H1 (cell line): ENCODE data around the gene SESN1. TPM values are rescaled to one million over a fixed set of nuclear protein-coding genes. Genes with fewer than 3 reads are reported as not detected.

Source experiments
- CTCF ChIA-PET: fragments of 300-600 bp; sonication (Branson Sonifier 250); formaldehyde crosslinking; loops from one replicate; lab custom pipeline; 2021; ENCODE audit not compliant: partially characterized antibody; lab: Charles Lee
- POLR2A ChIA-PET: fragments of 300-600 bp; sonication (Branson Sonifier 250); formaldehyde crosslinking; loops from one replicate; lab custom pipeline; 2021; ENCODE audit warnings: inconsistent platforms; ENCODE audit not compliant: partially characterized antibody; lab: Charles Lee
- DNase-seq, 2 experiments: peaks; one replicate each; pipeline versions ENCODE4 v3.0.0 to v3.0.0-alpha.2; 2010 to 2022; ENCODE audit warnings: low spot score in 2 of 2, low read depth in 1 of 2, mixed read lengths in 1 of 2
- FAIRE-seq: peaks from 2 replicates; lab custom pipeline; 2011; peaks lifted over from hg19 to GRCh38; lab: Jason Lieb, UNC
- H2AFZ ChIP-seq: 2 replicates; pipeline ENCODE4 v1.8.1; 2012; ENCODE audit warnings: low read length, inconsistent platforms
- H2AK5ac ChIP-seq: 2 replicates; pipeline ENCODE4 v1.6.1; 2013; ENCODE audit warnings: low read depth, low read length
- H2BK120ac ChIP-seq: replicated peaks from 2 replicates; pipeline ENCODE3; 2013; ENCODE audit warnings: low read depth, low read length, inconsistent platforms
- H2BK12ac ChIP-seq: 2 replicates; pipeline ENCODE4 v1.6.1; 2013; ENCODE audit warnings: low read depth, low read length
- H2BK15ac ChIP-seq: 2 replicates; pipeline ENCODE4 v1.6.1; 2013; ENCODE audit warnings: low read length
- H2BK20ac ChIP-seq: 2 replicates; pipeline ENCODE4 v1.6.1; 2013; ENCODE audit warnings: low read length
- H2BK5ac ChIP-seq: 2 replicates; pipeline ENCODE4 v1.6.1; 2013; ENCODE audit warnings: low read depth, low read length
- H3K14ac ChIP-seq: 2 replicates; pipeline ENCODE4 v1.6.1; 2013; ENCODE audit warnings: inconsistent platforms; ENCODE audit not compliant: insufficient read length
- H3K18ac ChIP-seq: 2 replicates; pipeline ENCODE4 v1.6.1; 2013; ENCODE audit warnings: low read length; ENCODE audit errors: extremely low read depth
- H3K23ac ChIP-seq: 2 replicates; pipeline ENCODE4 v1.6.1; 2013; ENCODE audit warnings: inconsistent platforms; ENCODE audit not compliant: insufficient read length
- H3K23me2 ChIP-seq: 2 replicates; pipeline ENCODE4 v1.6.1; 2013; ENCODE audit warnings: low read depth, low read length
- H3K27ac ChIP-seq: 2 replicates; pipeline ENCODE4 v1.6.1; 2011; ENCODE audit warnings: low read depth, low read length, inconsistent platforms
- H3K27me3 ChIP-seq, 4 experiments: replicated peaks in 1 of 4; 1 replicate in 1 of 4; 2 replicates in 3 of 4; pipeline versions ENCODE4 v1.6.1 to v1.8.1; 2011 to 2013; ENCODE audit warnings: low read length in 3 of 4, mild to moderate bottlenecking in 3 of 4, inconsistent platforms in 2 of 4, mixed read lengths in 2 of 4, moderate library complexity in 1 of 4; ENCODE audit not compliant: control insufficient read depth in 3 of 4, insufficient read depth in 3 of 4; ENCODE audit errors: extremely low read depth in 1 of 4
- H3K36me3 ChIP-seq, 4 experiments: 2 replicates each; pipeline versions ENCODE4 v1.6.1 to v1.8.1; 2011 to 2013; ENCODE audit warnings: mild to moderate bottlenecking in 4 of 4, low read length in 3 of 4, moderate library complexity in 2 of 4, control low read depth in 1 of 4, inconsistent platforms in 1 of 4; ENCODE audit not compliant: insufficient read depth in 4 of 4, control insufficient read depth in 2 of 4
- H3K4ac ChIP-seq: replicated peaks from 2 replicates; pipeline ENCODE3; 2013; ENCODE audit warnings: low read length, low read depth, mixed read lengths, inconsistent platforms; ENCODE audit not compliant: insufficient read length
- H3K4me1 ChIP-seq, 4 experiments: replicated peaks in 1 of 4; 1 replicate in 1 of 4; 2 replicates in 3 of 4; pipeline versions ENCODE4 v1.6.1 to v1.8.1; 2011 to 2013; ENCODE audit warnings: low read length in 3 of 4, inconsistent platforms in 2 of 4, mixed read lengths in 1 of 4; ENCODE audit not compliant: insufficient read depth in 4 of 4, control insufficient read depth in 3 of 4
- H3K4me2 ChIP-seq, 2 experiments: 2 replicates each; pipeline versions ENCODE4 v1.6.1 to v1.8.1; 2011 to 2013; ENCODE audit warnings: low read depth in 2 of 2, low read length in 2 of 2, control low read depth in 1 of 2, inconsistent platforms in 1 of 2, mild to moderate bottlenecking in 1 of 2; ENCODE audit not compliant: insufficient read depth in 1 of 2
- H3K4me3 ChIP-seq, 4 experiments: fragments of 200-600, 300-600 bp in 1 of 4; sonication (generic), shearing (Covaris generic), sonication (Bioruptor Twin) in 1 of 4; 2 replicates each; pipeline versions ENCODE4 v1.5.1 to v1.8.1; 2011 to 2016; ENCODE audit warnings: low read length in 4 of 4, low read depth in 3 of 4, control low read depth in 2 of 4, inconsistent platforms in 2 of 4, mild to moderate bottlenecking in 2 of 4, mixed read lengths in 1 of 4, moderate library complexity in 1 of 4; ENCODE audit not compliant: insufficient read depth in 2 of 4; ENCODE audit errors: extremely low read depth in 1 of 4
- H3K56ac ChIP-seq: replicated peaks from 2 replicates; pipeline ENCODE3; 2013; ENCODE audit warnings: low read depth, mild to moderate bottlenecking, mixed read lengths, low read length, inconsistent platforms; ENCODE audit not compliant: insufficient read length
- H3K79me1 ChIP-seq: 2 replicates; pipeline ENCODE4 v1.6.1; 2013; ENCODE audit warnings: low read depth, low read length, control low read depth
- H3K79me2 ChIP-seq, 2 experiments: 2 replicates each; pipeline versions ENCODE4 v1.6.1 to v1.8.1; 2012 to 2013; ENCODE audit warnings: low read length in 2 of 2, mild to moderate bottlenecking in 2 of 2, inconsistent platforms in 1 of 2; ENCODE audit not compliant: insufficient read depth in 2 of 2, control insufficient read depth in 1 of 2
- H3K9ac ChIP-seq, 4 experiments: replicated peaks in 1 of 4; 1 replicate in 1 of 4; 2 replicates in 3 of 4; pipeline versions ENCODE4 v1.6.1 to v1.8.1; 2011 to 2013; ENCODE audit warnings: low read depth in 3 of 4, low read length in 3 of 4, control low read depth in 2 of 4, mild to moderate bottlenecking in 2 of 4, moderate library complexity in 2 of 4, inconsistent platforms in 1 of 4; ENCODE audit errors: extremely low read depth in 1 of 4
- H3K9me3 ChIP-seq, 2 experiments: 2 replicates each; pipeline versions ENCODE4 v1.6.1 to v1.8.1; 2012 to 2013; ENCODE audit warnings: mild to moderate bottlenecking in 2 of 2, moderate library complexity in 2 of 2, control low read depth in 1 of 2, inconsistent platforms in 1 of 2, low read depth in 1 of 2, low read length in 1 of 2, mixed read lengths in 1 of 2; ENCODE audit not compliant: insufficient read depth in 2 of 2
- H4K20me1 ChIP-seq, 2 experiments: replicated peaks in 1 of 2; 2 replicates each; pipeline versions ENCODE3 to v1.8.1; 2011 to 2013; ENCODE audit warnings: inconsistent platforms in 2 of 2, low read length in 2 of 2, mild to moderate bottlenecking in 1 of 2; ENCODE audit not compliant: insufficient read depth in 2 of 2, control insufficient read depth in 1 of 2
- H4K5ac ChIP-seq: 2 replicates; pipeline ENCODE4 v1.6.1; 2013; ENCODE audit warnings: low read length, low read depth, mixed read lengths, inconsistent platforms; ENCODE audit not compliant: insufficient read length
- H4K8ac ChIP-seq: 2 replicates; pipeline ENCODE4 v1.8.0; 2013; ENCODE audit warnings: mild to moderate bottlenecking, moderate library complexity, low read length, inconsistent platforms; ENCODE audit not compliant: insufficient read depth; ENCODE audit errors: extremely low read depth
- H4K91ac ChIP-seq: replicated peaks from 2 replicates; pipeline ENCODE3; 2013; ENCODE audit warnings: low read length, mixed read lengths, inconsistent platforms; ENCODE audit not compliant: insufficient read length
- EP300 ChIP-seq, 2 experiments: IDR thresholded peaks; 1 replicate in 1 of 2; 2 replicates in 1 of 2; pipeline ENCODE4 v1.6.1; 2011 to 2012; ENCODE audit warnings: low read depth in 2 of 2, low read length in 2 of 2, mild to moderate bottlenecking in 2 of 2, borderline replicate concordance in 1 of 2, inconsistent platforms in 1 of 2, moderate library complexity in 1 of 2
- GABPA ChIP-seq: IDR thresholded peaks from 2 replicates; pipeline ENCODE4 v1.6.1; 2011; ENCODE audit warnings: mild to moderate bottlenecking, low read length, moderate library complexity, borderline replicate concordance; ENCODE audit not compliant: insufficient read depth
- RNF2 ChIP-seq: fragments of 200-900, 300-1000 bp; sonication (generic); IDR thresholded peaks from 2 replicates; pipeline ENCODE4 v1.7.1; 2016; ENCODE audit warnings: borderline replicate concordance, low read depth, mild to moderate bottlenecking, antibody characterized with exemption, low read length; ENCODE audit not compliant: poor library complexity, severe bottlenecking; ENCODE audit errors: missing control alignments
- RXRA ChIP-seq: IDR thresholded peaks from 2 replicates; pipeline ENCODE4 v1.6.1; 2011; ENCODE audit warnings: low read depth, mild to moderate bottlenecking, low read length, moderate library complexity; ENCODE audit not compliant: insufficient read depth
- SP2 ChIP-seq: IDR thresholded peaks from 2 replicates; pipeline ENCODE4 v1.6.1; 2012; ENCODE audit warnings: mild to moderate bottlenecking, low read length, inconsistent platforms
- TEAD4 ChIP-seq: IDR thresholded peaks from 2 replicates; pipeline ENCODE4 v1.6.1; 2012; ENCODE audit warnings: low read depth, low read length, inconsistent platforms, mixed read lengths
- WGBS, 2 experiments: shearing (Covaris generic) in 1 of 2; methylation state at CpG; one replicate each; pipeline versions ENCODE4 v1.1.6 to v1.1.7; 2013 to 2015; ENCODE audit warnings: low lambda C conversion rate in 2 of 2, mixed read lengths in 2 of 2, inconsistent platforms in 1 of 2, low coverage in 1 of 2, missing lambda C conversion rate in 1 of 2; ENCODE audit not compliant: insufficient replicate concordance in 2 of 2, insufficient coverage in 1 of 2, insufficient read length in 1 of 2; ENCODE audit errors: extremely low coverage in 1 of 2, missing lambda C conversion rate in 1 of 2; 5-methylcytosine and 5-hydroxymethylcytosine counted together
- polyA plus RNA-seq, 7 experiments: library from polyadenylated mRNA; depleted of rRNA in 3 of 7; stranded (reverse) in 5 of 7; unstranded in 2 of 7; fragments of >200 nt in 5 of 7; fragments of 200-250 nt in 2 of 7; gene quantifications; 1 replicate in 5 of 7; 2 replicates in 1 of 7; 4 replicates in 1 of 7; pipeline versions ENCODE4 v1.2.1 to v1.2.3, GENCODE V29; 2011 to 2013; ENCODE audit warnings: missing spikeins in 2 of 7, mixed read lengths in 2 of 7
- total RNA-seq: library from RNA; stranded (reverse); fragmentation: NEBNext Ultra II Directional; extraction: Animal tissue kit (Norgen Biotek cat#: 25700); gene quantifications from 2 replicates; pipeline ENCODE4 v1.2.1, GENCODE V29; 2021
- TF ChIP-seq, protein P1 (sequence below), 3 experiments: IDR thresholded peaks; 1 replicate in 2 of 3; 2 replicates in 1 of 3; pipeline versions ENCODE4 v1.5.1 to v1.6.1; 2011; ENCODE audit warnings: low read length in 3 of 3, mild to moderate bottlenecking in 3 of 3, inconsistent platforms in 2 of 3, low read depth in 1 of 3, moderate library complexity in 1 of 3; ENCODE audit not compliant: insufficient read depth in 1 of 3; ENCODE audit errors: control extremely low read depth in 1 of 3

SESN1 gene
- total and polyA plus RNA-seq, 2 of the 8 experiments (the other 6 are each of a cell fraction or from before 2014, with no cell fraction given) = 12.8 to 15.6 TPM

GRCh38 chr6:109053336-109053735 lies 41.3 kb downstream of the SESN1 start:
- Histone ChIP-seq H3K79me1 (no peaks in the 10 kb centered on the region), H3K36me3 (no peaks in the 10 kb centered on the region), H2BK20ac (no peak overlapping the region), H3K4me2 (0 out of 4 replicates have a peak overlapping the region, but pooled peaks of 1 of the 2 experiments have one; percentile 14), H3K4me1 (peaks cover 0 to 5% (median 3%) of the 10 kb centered on the region in 4 experiments; a peak in 4 of 7 replicates), H3K27ac (no peak overlapping the region), H3K4ac (no peak overlapping the region), H3K4me3 (no peak overlapping the region), H4K5ac (no peak overlapping the region), H3K27me3 (no peaks in the 10 kb centered on the region), H4K91ac (no peak overlapping the region), H3K9ac (no peak overlapping the region), H2AK5ac (no peak overlapping the region), H2BK12ac (no peak overlapping the region), H4K8ac (no peak overlapping the region), H3K23me2 (no peaks in the 10 kb centered on the region; the same call in 1 of the 2 replicates), H3K56ac (no peak overlapping the region), H3K79me2 (no peaks in the 10 kb centered on the region), H3K23ac (no peak overlapping the region), H3K9me3 (no peaks in the 10 kb centered on the region), H3K18ac (no peak overlapping the region), H2BK15ac (no peak overlapping the region), H2BK5ac (no peak overlapping the region), H2BK120ac (no peak overlapping the region), H3K14ac (no peak overlapping the region), H2AFZ (peak overlapping the region; percentile 57; the same call in 1 of the 2 replicates), H4K20me1 (no peaks in the 10 kb centered on the region)
- WGBS, 2 experiments = 77% methylated on average over 2 of the region's 2 CpGs; no CpG with 5 or more reads in 1 of the 2 experiments
- FAIRE-seq (peak; percentile 48), DNase-seq (no peak)
- POLR2A ChIA-PET = no interaction called here
- no peak for TF ChIP-seq SP2
- no peak for TF ChIP-seq GABPA
- peak; percentile 33; the same call in 1 of the 2 replicates for TF ChIP-seq TEAD4
- TF ChIP-seq RNF2 = no peak
- TF ChIP-seq EP300 (IDR thresholded peaks at IDR 0.05; ENCODE audit: borderline replicate concordance in 1 of 2, low read depth in 2 of 2, low read length in 2 of 2) = no peak
- TF ChIP-seq, protein P1, sequence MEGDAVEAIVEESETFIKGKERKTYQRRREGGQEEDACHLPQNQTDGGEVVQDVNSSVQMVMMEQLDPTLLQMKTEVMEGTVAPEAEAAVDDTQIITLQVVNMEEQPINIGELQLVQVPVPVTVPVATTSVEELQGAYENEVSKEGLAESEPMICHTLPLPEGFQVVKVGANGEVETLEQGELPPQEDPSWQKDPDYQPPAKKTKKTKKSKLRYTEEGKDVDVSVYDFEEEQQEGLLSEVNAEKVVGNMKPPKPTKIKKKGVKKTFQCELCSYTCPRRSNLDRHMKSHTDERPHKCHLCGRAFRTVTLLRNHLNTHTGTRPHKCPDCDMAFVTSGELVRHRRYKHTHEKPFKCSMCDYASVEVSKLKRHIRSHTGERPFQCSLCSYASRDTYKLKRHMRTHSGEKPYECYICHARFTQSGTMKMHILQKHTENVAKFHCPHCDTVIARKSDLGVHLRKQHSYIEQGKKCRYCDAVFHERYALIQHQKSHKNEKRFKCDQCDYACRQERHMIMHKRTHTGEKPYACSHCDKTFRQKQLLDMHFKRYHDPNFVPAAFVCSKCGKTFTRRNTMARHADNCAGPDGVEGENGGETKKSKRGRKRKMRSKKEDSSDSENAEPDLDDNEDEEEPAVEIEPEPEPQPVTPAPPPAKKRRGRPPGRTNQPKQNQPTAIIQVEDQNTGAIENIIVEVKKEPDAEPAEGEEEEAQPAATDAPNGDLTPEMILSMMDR (IDR thresholded peaks at IDR 0.05; ENCODE audit: control extremely low read depth in 1 of 3, insufficient read depth in 1 of 3, low read depth in 1 of 3, low read length in 3 of 3) = no peak
- no peak for TF ChIP-seq RXRA
- CTCF ChIA-PET = interaction anchor here (0.7 to 1.6 kb wide), 2 partner anchors 14 to 29 kb away, joined by 3 read pairs; no protein-coding TSS in a partner anchor
